ENCODE data around the gene SCLT1. TPM values are rescaled to one million over a fixed set of nuclear protein-coding genes. Genes with fewer than 3 reads are reported as not detected.

SCLT1 gene
- total RNA-seq, 2 donors from 2014 or later = 9.5 to 14.0 TPM

DNA sequence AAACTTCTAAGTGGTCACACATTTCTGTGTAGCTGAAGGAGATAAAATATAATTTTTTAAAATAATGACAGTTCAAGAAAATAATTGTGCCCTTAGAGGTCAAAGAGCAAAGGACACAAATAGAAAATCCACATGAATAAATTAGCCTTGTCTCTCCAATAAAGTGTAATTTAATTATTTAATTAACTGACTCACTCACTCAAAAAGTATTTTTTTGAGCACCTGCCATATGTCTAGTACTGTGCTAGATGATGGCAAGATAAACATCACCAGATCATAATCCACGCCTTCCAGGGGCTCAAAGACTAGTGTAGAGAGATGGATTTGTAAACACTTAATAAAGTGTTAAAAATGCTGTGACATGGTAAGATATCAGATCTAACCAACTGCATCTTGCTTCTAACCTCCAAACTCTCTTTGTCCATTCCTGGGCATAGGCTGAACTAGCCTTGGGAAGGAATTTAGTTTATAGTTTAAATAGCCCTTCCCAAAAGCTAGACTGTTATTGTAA, 112.5 kb downstream of the SCLT1 start:
- no peak for TF ChIP-seq CTCF (IDR thresholded peaks at IDR 0.05)
- Histone ChIP-seq H3K27ac (no peak overlapping the region), H3K4me3 (no peak overlapping the region), H3K27me3 (replicated peaks; ENCODE audit: insufficient read depth) (no peaks in the 10 kb centered on the region), H3K36me3 (no peaks in the 10 kb centered on the region), H3K9me3 (no peaks in the 10 kb centered on the region), H3K4me1 (ENCODE audit: control insufficient read depth in 1 of 2, low read depth in 2 of 2) (peaks cover 0 to 3% of the 10 kb centered on the region in 2 donors)
- no peak for DNase-seq (ENCODE audit: low spot score)
- ATAC-seq (ENCODE audit: insufficient number of reproducible peaks, low FRiP score, low read depth) = no peak

- Histone ChIP-seq H3K9me3 (no peaks in the 10 kb centered on the region), H3K4me3 (no peak overlapping the region), H3K36me3 (no peaks in the 10 kb centered on the region), H3K4me1 (ENCODE audit: control insufficient read depth in 1 of 2, low read depth in 2 of 2) (peaks cover 0 to 3% of the 10 kb centered on the region in 2 donors), H3K27ac (no peak overlapping the region), H3K27me3 (replicated peaks; ENCODE audit: insufficient read depth) (no peaks in the 10 kb centered on the region)
- no peak for DNase-seq (ENCODE audit: low spot score)
- TF ChIP-seq CTCF (IDR thresholded peaks at IDR 0.05) = no peak
- ATAC-seq (ENCODE audit: insufficient number of reproducible peaks, low FRiP score, low read depth) = no peak
Observed at GRCh38 chr4:128979934-128980333, 113.4 kb downstream of the SCLT1 start.

DNA sequence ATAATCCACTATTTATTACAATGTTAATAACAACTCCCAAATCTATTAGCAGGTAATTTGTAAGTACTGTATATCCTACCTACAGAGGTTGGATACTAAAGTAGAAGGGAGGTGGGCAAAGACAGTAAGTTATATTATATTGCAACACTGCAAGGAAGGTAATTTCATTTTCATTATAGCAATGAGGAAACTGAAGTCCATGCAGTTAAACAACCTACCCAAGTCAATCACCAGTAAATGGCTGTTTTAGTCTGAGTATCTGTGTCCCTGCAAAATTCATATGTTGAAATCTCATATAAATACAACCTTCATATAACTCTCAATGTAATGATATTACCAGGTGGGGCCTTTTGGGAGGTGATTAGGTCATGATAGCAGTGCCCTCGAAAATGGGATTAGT, 114.4 kb downstream of the SCLT1 start:
- no peak for ATAC-seq (ENCODE audit: insufficient number of reproducible peaks, low FRiP score, low read depth)
- no peak for TF ChIP-seq CTCF (IDR thresholded peaks at IDR 0.05)
- no peaks in the 10 kb centered on the region for H3K9me3 ChIP-seq

GRCh38 chr4:128974136-128974581, 119.2 kb downstream of the SCLT1 start:
- H3K27ac ChIP-seq = no peak overlapping the region
- no peak for DNase-seq (ENCODE audit: low spot score)
- no peak overlapping the region for H3K4me3 ChIP-seq
- H3K9me3 ChIP-seq = no peaks in the 10 kb centered on the region
- H3K4me1 ChIP-seq (ENCODE audit: control insufficient read depth in 1 of 2, low read depth in 2 of 2) = no peaks in the 10 kb centered on the region
- no peaks in the 10 kb centered on the region for H3K27me3 ChIP-seq (replicated peaks; ENCODE audit: insufficient read depth)
- ATAC-seq (ENCODE audit: insufficient number of reproducible peaks, low FRiP score, low read depth) = no peak
- H3K36me3 ChIP-seq = no peaks in the 10 kb centered on the region
- no peak for TF ChIP-seq CTCF (IDR thresholded peaks at IDR 0.05)

More for the DNA sequence above, 114.4 kb downstream of the SCLT1 start:
- H3K4me1 ChIP-seq (ENCODE audit: control insufficient read depth in 1 of 2, low read depth in 2 of 2) = peaks cover 0 to 3% of the 10 kb centered on the region in 2 donors
- DNase-seq (ENCODE audit: low spot score) = no peak
- no peak overlapping the region for H3K27ac ChIP-seq
- H3K4me3 ChIP-seq = no peak overlapping the region
- H3K27me3 ChIP-seq (replicated peaks; ENCODE audit: insufficient read depth) = no peaks in the 10 kb centered on the region
- H3K36me3 ChIP-seq = no peaks in the 10 kb centered on the region

- no peak overlapping the region for H3K4me3 ChIP-seq
- no peak overlapping the region for H3K27ac ChIP-seq
- no peaks in the 10 kb centered on the region for H3K36me3 ChIP-seq
- H3K4me1 ChIP-seq (ENCODE audit: control insufficient read depth in 1 of 2, low read depth in 2 of 2) = no peaks in the 10 kb centered on the region
- DNase-seq (ENCODE audit: low spot score) (no peak), ATAC-seq (ENCODE audit: insufficient number of reproducible peaks, low FRiP score, low read depth) (no peak)
- no peak for TF ChIP-seq CTCF (IDR thresholded peaks at IDR 0.05)
- no peaks in the 10 kb centered on the region for H3K9me3 ChIP-seq
- no peaks in the 10 kb centered on the region for H3K27me3 ChIP-seq (replicated peaks; ENCODE audit: insufficient read depth)
Observed at GRCh38 chr4:128973384-128973783, 120.0 kb downstream of the SCLT1 start.
